Measurements from ENCODE around the gene TXNL4A.

Gene TXNL4A

GRCh38 chr18:79931475-79931874 lies 56.9 kb downstream of the TXNL4A start:
- DNase-seq = no peak

- DNase-seq = peak; percentile 4
These were observed 58.2 kb downstream of the TXNL4A start for GRCh38 chr18:79930020-79930642.

- DNase-seq = no peak
These were observed 59.8 kb downstream of the TXNL4A start for GRCh38 chr18:79928563-79928960.

GRCh38 chr18:79927607-79928562 lies 60.5 kb downstream of the TXNL4A start:
- DNase-seq = no peak

GRCh38 chr18:79926715-79927606 lies 61.4 kb downstream of the TXNL4A start:
- no peak for DNase-seq

GRCh38 chr18:79926306-79926705 lies 62.1 kb downstream of the TXNL4A start:
- DNase-seq = no peak

GRCh38 chr18:79924814-79925731 lies 63.3 kb downstream of the TXNL4A start:
- DNase-seq = peak; percentile 89

- no peak for DNase-seq
These were observed 64.3 kb downstream of the TXNL4A start for GRCh38 chr18:79923896-79924585.

- no peak for DNase-seq
These were observed 65.4 kb downstream of the TXNL4A start for GRCh38 chr18:79922971-79923411.

GRCh38 chr18:79921984-79922965 lies 66.1 kb downstream of the TXNL4A start:
- DNase-seq = no peak
